ENCODE data around the gene SLC49A3. TPM values are rescaled to one million over a fixed set of nuclear protein-coding genes. Genes with fewer than 3 reads are reported as not detected.

Gene SLC49A3
- total RNA-seq, 1 experiment from 2014 or later: 5.5 TPM

- no peak overlapping the region for H3K27ac ChIP-seq (ENCODE audit: low read depth, low read length)
- H3K9me2 ChIP-seq (ENCODE audit: insufficient read depth): no peaks in the 10 kb centered on the region
- no peak overlapping the region for H3K9ac ChIP-seq (ENCODE audit: low read length)
- H2AFZ ChIP-seq (ENCODE audit: low read depth, low read length, poor library complexity, severe bottlenecking): no peak overlapping the region
- DNase-seq (ENCODE audit: low read depth, low spot score): no peak
- intact Hi-C loops (cut with micrococcal nuclease): no loop called here
- TF ChIP-seq, protein P1, sequence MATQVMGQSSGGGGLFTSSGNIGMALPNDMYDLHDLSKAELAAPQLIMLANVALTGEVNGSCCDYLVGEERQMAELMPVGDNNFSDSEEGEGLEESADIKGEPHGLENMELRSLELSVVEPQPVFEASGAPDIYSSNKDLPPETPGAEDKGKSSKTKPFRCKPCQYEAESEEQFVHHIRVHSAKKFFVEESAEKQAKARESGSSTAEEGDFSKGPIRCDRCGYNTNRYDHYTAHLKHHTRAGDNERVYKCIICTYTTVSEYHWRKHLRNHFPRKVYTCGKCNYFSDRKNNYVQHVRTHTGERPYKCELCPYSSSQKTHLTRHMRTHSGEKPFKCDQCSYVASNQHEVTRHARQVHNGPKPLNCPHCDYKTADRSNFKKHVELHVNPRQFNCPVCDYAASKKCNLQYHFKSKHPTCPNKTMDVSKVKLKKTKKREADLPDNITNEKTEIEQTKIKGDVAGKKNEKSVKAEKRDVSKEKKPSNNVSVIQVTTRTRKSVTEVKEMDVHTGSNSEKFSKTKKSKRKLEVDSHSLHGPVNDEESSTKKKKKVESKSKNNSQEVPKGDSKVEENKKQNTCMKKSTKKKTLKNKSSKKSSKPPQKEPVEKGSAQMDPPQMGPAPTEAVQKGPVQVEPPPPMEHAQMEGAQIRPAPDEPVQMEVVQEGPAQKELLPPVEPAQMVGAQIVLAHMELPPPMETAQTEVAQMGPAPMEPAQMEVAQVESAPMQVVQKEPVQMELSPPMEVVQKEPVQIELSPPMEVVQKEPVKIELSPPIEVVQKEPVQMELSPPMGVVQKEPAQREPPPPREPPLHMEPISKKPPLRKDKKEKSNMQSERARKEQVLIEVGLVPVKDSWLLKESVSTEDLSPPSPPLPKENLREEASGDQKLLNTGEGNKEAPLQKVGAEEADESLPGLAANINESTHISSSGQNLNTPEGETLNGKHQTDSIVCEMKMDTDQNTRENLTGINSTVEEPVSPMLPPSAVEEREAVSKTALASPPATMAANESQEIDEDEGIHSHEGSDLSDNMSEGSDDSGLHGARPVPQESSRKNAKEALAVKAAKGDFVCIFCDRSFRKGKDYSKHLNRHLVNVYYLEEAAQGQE (IDR thresholded peaks at IDR 0.05; ENCODE audit: low read depth): no peak
- no peak for TF ChIP-seq SIN3A (IDR thresholded peaks at IDR 0.05; ENCODE audit: low read depth)
- TF ChIP-seq EZH2phosphoT487 (IDR thresholded peaks at IDR 0.05; ENCODE audit: borderline replicate concordance): no peak
- TF ChIP-seq CBX3 (IDR thresholded peaks at IDR 0.05; ENCODE audit: low read depth): no peak
- peaks cover 73% of the 10 kb centered on the region for H3K79me2 ChIP-seq (ENCODE audit: insufficient read depth, low read length)
- no TSS peak for BruUV-seq (replicated peaks)
- RAD21 ChIA-PET (ENCODE audit: low non-redundant PET in 1 of 2, low total read pairs in 2 of 2, uncharacterized antibody in 2 of 2, unreplicated experiment in 2 of 2): no interaction called here
- no peak overlapping the region for H3K4me3 ChIP-seq (replicated peaks in 1 of 2; ENCODE audit: low read depth in 1 of 2, low read length in 2 of 2)
- H4K20me1 ChIP-seq (ENCODE audit: insufficient read depth): no peaks in the 10 kb centered on the region
- no peaks in the 10 kb centered on the region for H3K36me3 ChIP-seq (ENCODE audit: control insufficient read depth in 1 of 2, insufficient read depth in 2 of 2, low read length in 2 of 2)
- no peaks in the 10 kb centered on the region for H3K9me3 ChIP-seq (ENCODE audit: control insufficient read depth in 1 of 2, insufficient read depth in 1 of 2, low read depth in 1 of 2, low read length in 2 of 2)
- ATAC-seq: no peak
- H3K27me3 ChIP-seq (ENCODE audit: insufficient read depth, low read length): no peaks in the 10 kb centered on the region
- CTCF ChIA-PET: no interaction called here
- POLR2A ChIA-PET: no interaction called here
- H3K4me1 ChIP-seq (ENCODE audit: control insufficient read depth in 1 of 2, insufficient read depth in 2 of 2, low read length in 2 of 2): peaks cover 0 to under 1% of the 10 kb centered on the region in 2 experiments; a peak in 2 of 4 replicates
- H3K4me2 ChIP-seq (ENCODE audit: low read length): no peak overlapping the region
Measured at GRCh38 chr4:712093-712492, 23.1 kb upstream of the SLC49A3 start.

DNA sequence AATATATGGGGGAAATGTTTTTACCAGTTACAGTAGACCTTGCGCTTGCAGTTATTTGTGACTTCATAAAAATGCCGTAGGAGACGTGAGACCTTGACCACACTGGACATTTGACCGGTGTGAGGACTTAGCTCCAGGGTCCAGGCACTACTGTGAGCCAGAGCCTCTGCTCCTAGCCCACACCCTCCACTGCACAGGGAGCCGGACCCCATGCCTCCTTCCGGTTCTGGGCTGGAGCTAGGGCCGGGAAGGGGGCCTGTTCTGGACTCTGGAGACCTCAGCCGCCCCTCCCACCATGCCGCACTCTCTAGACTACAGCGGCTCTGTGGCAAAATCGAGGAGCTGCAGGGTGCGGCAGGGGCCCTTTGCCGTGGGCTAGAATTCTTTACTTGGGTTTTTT lies 22.0 kb upstream of the SLC49A3 start:
- ChIA-PET CTCF (interaction anchor here (1.0 kb wide), 1 partner anchor 27 kb away, joined by 3 read pairs; no protein-coding TSS in a partner anchor), RAD21 (ENCODE audit: low non-redundant PET in 1 of 2, low total read pairs in 2 of 2, uncharacterized antibody in 2 of 2, unreplicated experiment in 2 of 2) (no interaction called here), POLR2A (no interaction called here)
- ATAC-seq (no peak), DNase-seq (ENCODE audit: low read depth, low spot score) (no peak)
- H3K27ac ChIP-seq (ENCODE audit: low read depth, low read length): no peak overlapping the region
- no peaks in the 10 kb centered on the region for H3K36me3 ChIP-seq (ENCODE audit: control insufficient read depth in 1 of 2, insufficient read depth in 2 of 2, low read length in 2 of 2)
- H3K9ac ChIP-seq (ENCODE audit: low read length): no peak overlapping the region
- H3K4me2 ChIP-seq (ENCODE audit: low read length): no peak overlapping the region
- no peaks in the 10 kb centered on the region for H3K9me3 ChIP-seq (ENCODE audit: control insufficient read depth in 1 of 2, insufficient read depth in 1 of 2, low read depth in 1 of 2, low read length in 2 of 2)
- H3K27me3 ChIP-seq (ENCODE audit: insufficient read depth, low read length): no peaks in the 10 kb centered on the region
- no peak overlapping the region for H2AFZ ChIP-seq (ENCODE audit: low read depth, low read length, poor library complexity, severe bottlenecking)
- no TSS peak for BruUV-seq (replicated peaks)
- no peaks in the 10 kb centered on the region for H3K9me2 ChIP-seq (ENCODE audit: insufficient read depth)
- H3K4me1 ChIP-seq (ENCODE audit: control insufficient read depth in 1 of 2, insufficient read depth in 2 of 2, low read length in 2 of 2): peaks cover 3 to 4% of the 10 kb centered on the region in 2 experiments; a peak in 3 of 4 replicates
- H4K20me1 ChIP-seq (ENCODE audit: insufficient read depth): no peaks in the 10 kb centered on the region
- H3K79me2 ChIP-seq (ENCODE audit: insufficient read depth, low read length): peaks cover 84% of the 10 kb centered on the region
- H3K4me3 ChIP-seq (replicated peaks in 1 of 2; ENCODE audit: low read depth in 1 of 2, low read length in 2 of 2): no peak overlapping the region
- intact Hi-C loops (cut with micrococcal nuclease): no loop called here
- TF ChIP-seq EZH2 (IDR thresholded peaks at IDR 0.05) (no peak), POLR2AphosphoS5 (IDR thresholded peaks at IDR 0.05; ENCODE audit: low read depth, low read length) (no peak), RAD21 (IDR thresholded peaks at IDR 0.05; ENCODE audit: low read depth) (no peak), FOSL1 (IDR thresholded peaks at IDR 0.05; ENCODE audit: low read depth) (no peak), MAX (IDR thresholded peaks at IDR 0.05) (no peak), ZNF274 (IDR thresholded peaks at IDR 0.05; ENCODE audit: low read depth, low read length) (no peak), ELF1 (IDR thresholded peaks at IDR 0.05; ENCODE audit: borderline replicate concordance, low read depth) (no peak), SP1 (IDR thresholded peaks at IDR 0.05; ENCODE audit: low read depth) (no peak), ZBTB33 (IDR thresholded peaks at IDR 0.05; ENCODE audit: extremely low read depth, insufficient replicate concordance, low read length) (no peak), ZFX (IDR thresholded peaks at IDR 0.05) (no peak)

Data from HCT116 (cell line).